ENCODE measurements around the gene ATP6V1G2. TPM values are rescaled to one million over a fixed set of nuclear protein-coding genes. Genes with fewer than 3 reads are reported as not detected.

The ATP6V1G2 gene
- total RNA-seq, 1 donor from 2014 or later, result 1.7 TPM

- intact Hi-C loops (cut with micrococcal nuclease), result loop anchor here (5.0 to 10.0 kb wide), 2 partner anchors 339 to 1472 kb away; partner anchors contain the start of gene BRD2
Observed at GRCh38 chr6:31495580-31495979, 50.8 kb downstream of the ATP6V1G2 start.

Other genes starting within 250 kb of the ATP6V1G2 start
- 4,049 and 4,078 TPM in 2 replicates for gene HLA-B, start 189.4 kb downstream of the ATP6V1G2 start, total RNA-seq
- gene MICA, start 143.0 kb downstream of the ATP6V1G2 start, total RNA-seq, result 9.3 and 11.8 TPM in 2 replicates
- gene MICB, start 48.5 kb downstream of the ATP6V1G2 start, total RNA-seq, result 51.2 and 54.9 TPM in 2 replicates
- not detected in 2 replicates for gene MCCD1, start 17.6 kb downstream of the ATP6V1G2 start, total RNA-seq
- 431 and 439 TPM in 2 replicates for gene DDX39B, start 4.6 kb downstream of the ATP6V1G2 start, total RNA-seq
- 14.3 and 16.3 TPM in 2 replicates for gene NFKBIL1, start 1.0 kb upstream of the ATP6V1G2 start, total RNA-seq
- gene LTA, start 25.7 kb upstream of the ATP6V1G2 start, total RNA-seq, result 29.4 and 30.0 TPM in 2 replicates
- gene TNF, start 29.0 kb upstream of the ATP6V1G2 start, total RNA-seq, result 45.3 and 45.8 TPM in 2 replicates
- gene LTB, start 35.8 kb upstream of the ATP6V1G2 start, total RNA-seq, result 767 and 782 TPM in 2 replicates
- gene LST1, start 39.7 kb upstream of the ATP6V1G2 start, total RNA-seq, result 29.8 and 33.1 TPM in 2 replicates
- 72.4 and 75.5 TPM in 2 replicates for gene NCR3, start 46.4 kb upstream of the ATP6V1G2 start, total RNA-seq
- 67.9 and 70.2 TPM in 2 replicates for gene AIF1, start 68.6 kb upstream of the ATP6V1G2 start, total RNA-seq
- 236 and 240 TPM in 2 replicates for gene PRRC2A, start 74.1 kb upstream of the ATP6V1G2 start, total RNA-seq
- 266 and 270 TPM in 2 replicates for gene BAG6, start 106.1 kb upstream of the ATP6V1G2 start, total RNA-seq
- gene APOM, start 109.3 kb upstream of the ATP6V1G2 start, total RNA-seq, result 3.0 TPM in 2 replicates
- 20.8 and 21.6 TPM in 2 replicates for gene C6orf47, start 114.2 kb upstream of the ATP6V1G2 start, total RNA-seq
- gene GPANK1, start 118.4 kb upstream of the ATP6V1G2 start, total RNA-seq, result 29.2 and 31.4 TPM in 2 replicates
- 220 and 229 TPM in 2 replicates for gene CSNK2B, start 119.5 kb upstream of the ATP6V1G2 start, total RNA-seq
- 27.9 and 32.1 TPM in 2 replicates for gene LY6G5B, start 123.4 kb upstream of the ATP6V1G2 start, total RNA-seq
- 4.2 and 5.4 TPM in 2 replicates for gene LY6G5C, start 134.5 kb upstream of the ATP6V1G2 start, total RNA-seq
- gene ABHD16A, start 156.7 kb upstream of the ATP6V1G2 start, total RNA-seq, result 53.8 and 54.9 TPM in 2 replicates
- 0.34 TPM in 1 of 2 replicates, not detected in the other for gene LY6G6F, start 160.3 kb upstream of the ATP6V1G2 start, total RNA-seq
- gene LY6G6D, start 168.7 kb upstream of the ATP6V1G2 start, total RNA-seq, result not detected in 2 replicates
- 0.25 TPM in 1 of 2 replicates, not detected in the other for gene LY6G6C, start 175.1 kb upstream of the ATP6V1G2 start, total RNA-seq
- gene MPIG6B, start 176.8 kb upstream of the ATP6V1G2 start, total RNA-seq, result not detected in 2 replicates
- 12.2 and 15.5 TPM in 2 replicates for gene DDAH2, start 182.7 kb upstream of the ATP6V1G2 start, total RNA-seq
- gene CLIC1, start 189.9 kb upstream of the ATP6V1G2 start, total RNA-seq, result 590 and 596 TPM in 2 replicates
- 75.2 and 76.5 TPM in 2 replicates for gene MSH5, start 193.4 kb upstream of the ATP6V1G2 start, total RNA-seq
- gene SAPCD1, start 216.0 kb upstream of the ATP6V1G2 start, total RNA-seq, result 16.6 and 20.2 TPM in 2 replicates
- gene VWA7, start 230.7 kb upstream of the ATP6V1G2 start, total RNA-seq, result 4.6 and 4.9 TPM in 2 replicates
- 124 TPM in 2 replicates for gene VARS1, start 249.1 kb upstream of the ATP6V1G2 start, total RNA-seq

Data from T-helper 2 cell treated with Interferon-gamma antibody and Interleukin-4, amounts not matched to agents 100 ng/mL and 5 ng/mL, for 36 hours (primary cell).